GM19043 (cell line): ENCODE data around the gene LAD1.

Source experiments
- ATAC-seq: cut with Tn5 transposase; IDR thresholded peaks from one replicate; pipeline ENCODE4 v1.9.1; 2021; ENCODE audit warnings: low read depth; ENCODE audit not compliant: unreplicated experiment

The LAD1 gene

DNA sequence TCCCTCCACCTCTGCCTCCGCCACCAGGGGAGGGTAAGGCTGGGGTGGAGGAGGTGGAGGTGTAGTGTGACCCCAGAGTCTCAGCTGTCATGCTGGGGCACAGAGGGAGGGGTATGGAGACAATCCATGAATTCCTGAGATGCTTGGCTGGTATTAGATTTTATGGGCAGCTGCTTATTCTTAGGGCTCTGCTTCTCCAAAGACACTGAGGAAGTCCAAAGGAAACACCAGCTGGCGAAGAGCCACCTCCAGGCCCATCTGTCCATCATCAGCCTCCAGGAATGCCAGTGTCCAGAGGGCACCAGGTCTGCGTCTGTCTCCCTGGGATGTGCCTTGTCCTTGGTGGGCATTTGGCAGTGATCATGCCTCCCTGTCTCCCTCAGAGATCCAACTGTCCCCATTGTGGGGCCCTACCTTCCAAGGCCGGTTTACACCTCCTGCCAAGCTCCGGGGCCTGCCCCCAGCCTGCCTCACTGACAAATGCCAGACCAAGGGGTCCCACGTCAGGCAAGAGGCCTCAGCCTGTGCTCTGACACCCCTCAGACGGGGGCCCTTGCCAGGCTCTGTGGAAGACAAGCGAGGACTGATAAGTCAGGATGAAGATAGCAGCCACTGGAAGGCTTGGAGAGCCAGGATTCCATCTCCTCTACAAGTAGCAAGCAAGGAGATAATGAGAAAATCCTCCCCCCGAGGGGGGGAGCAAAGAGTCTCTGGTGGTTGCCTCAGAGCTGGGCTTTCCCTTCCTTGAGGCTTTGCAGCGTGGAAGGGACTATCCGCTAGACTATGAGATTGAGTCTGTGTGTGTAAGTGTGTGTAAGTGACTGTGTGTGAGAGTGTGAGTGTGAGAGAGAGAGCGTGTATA is 20.9 kb upstream of the LAD1 start:
- no peak for ATAC-seq

DNA sequence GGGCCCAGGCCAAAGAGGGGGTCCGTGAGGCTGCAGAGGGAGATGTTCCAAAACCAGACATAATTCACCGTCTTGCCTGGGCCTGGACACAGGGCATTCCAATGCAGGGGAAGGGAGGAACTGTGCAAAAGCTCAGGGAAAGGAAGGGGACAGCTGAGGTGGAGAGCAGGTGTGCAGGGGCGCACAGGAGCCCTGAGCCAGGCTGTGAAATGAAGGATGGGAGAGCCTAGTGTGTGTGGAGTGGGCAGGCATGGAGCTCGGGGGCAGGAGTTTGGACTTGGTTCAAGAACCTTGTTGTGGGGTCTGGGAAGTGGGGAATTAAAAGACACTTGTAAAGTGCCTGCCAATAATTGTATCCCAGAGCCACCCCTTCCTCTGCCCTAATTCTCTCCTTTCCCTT is 20.1 kb upstream of the LAD1 start:
- ATAC-seq = no peak

DNA sequence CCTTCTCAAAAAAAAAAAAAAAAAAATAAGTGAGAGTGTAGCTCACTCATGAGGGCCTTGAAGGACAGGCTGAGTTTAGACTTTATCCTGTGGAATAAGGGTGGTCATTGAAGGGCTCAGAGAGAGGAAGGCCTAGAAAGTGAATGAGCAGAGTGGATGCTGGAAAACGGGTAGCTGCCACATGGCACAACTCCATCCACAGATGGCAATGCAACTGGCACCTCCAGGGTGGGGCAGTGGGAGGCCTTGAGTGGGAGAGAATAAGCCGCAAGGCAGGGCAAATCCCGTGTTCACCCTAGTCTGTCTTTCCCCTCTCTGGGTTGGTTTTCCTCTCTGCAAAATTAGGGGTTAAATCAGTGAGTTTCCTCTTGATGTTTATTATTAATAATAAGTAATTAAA is 19.3 kb upstream of the LAD1 start:
- ATAC-seq = no peak

DNA sequence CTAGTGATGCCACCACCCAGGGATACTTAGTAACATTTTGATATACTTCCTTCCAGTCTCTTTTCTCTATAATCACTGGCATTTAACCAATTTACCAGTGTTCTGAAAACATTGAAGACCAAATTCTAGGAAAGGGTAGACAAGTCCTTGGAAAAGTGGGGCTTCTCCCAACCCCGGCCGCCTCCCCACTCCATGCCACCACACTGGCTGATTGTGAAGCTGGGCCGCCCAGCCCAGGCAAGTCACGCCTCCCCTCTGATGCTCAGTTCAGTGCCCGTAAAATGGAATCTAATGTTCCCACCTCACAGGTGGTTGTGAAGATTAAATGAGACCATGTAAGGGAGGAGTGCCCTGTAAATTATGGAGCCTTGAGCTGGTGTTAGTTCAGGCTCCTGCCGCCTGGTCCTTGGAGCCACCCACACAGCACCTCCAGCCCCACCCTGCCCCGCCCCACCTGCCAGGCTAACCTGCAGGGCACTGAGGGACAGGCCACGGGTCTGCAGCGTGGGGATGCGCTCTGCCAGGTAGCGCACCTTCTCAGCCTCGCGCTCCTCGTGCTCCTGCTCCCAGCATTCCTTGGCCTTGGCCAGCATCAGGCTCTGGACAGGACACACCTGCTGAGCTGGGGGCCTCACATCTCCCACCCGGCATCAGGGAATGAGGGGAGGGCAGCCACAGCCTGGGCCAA is 15.1 kb upstream of the LAD1 start:
- ATAC-seq = no peak

DNA sequence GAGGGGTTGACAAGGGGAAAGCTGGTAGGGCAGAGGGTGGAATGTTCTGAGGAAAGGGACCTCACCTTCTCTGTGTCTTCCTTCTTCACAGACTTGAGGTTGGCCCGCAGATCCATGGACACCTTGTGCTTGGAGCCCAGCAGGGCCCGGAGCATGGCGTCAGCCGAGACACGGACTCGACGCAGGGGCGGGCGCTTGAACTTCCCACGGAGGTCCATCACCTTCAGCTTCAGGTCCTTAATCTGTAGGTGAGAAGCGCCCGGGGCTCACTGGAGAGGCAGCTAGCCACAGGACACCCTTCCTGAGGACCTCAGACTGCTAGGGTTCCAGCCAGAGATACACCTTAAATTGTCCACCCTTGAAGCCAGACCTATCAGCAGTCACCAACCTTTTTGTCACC is 12.2 kb upstream of the LAD1 start:
- ATAC-seq = no peak

DNA sequence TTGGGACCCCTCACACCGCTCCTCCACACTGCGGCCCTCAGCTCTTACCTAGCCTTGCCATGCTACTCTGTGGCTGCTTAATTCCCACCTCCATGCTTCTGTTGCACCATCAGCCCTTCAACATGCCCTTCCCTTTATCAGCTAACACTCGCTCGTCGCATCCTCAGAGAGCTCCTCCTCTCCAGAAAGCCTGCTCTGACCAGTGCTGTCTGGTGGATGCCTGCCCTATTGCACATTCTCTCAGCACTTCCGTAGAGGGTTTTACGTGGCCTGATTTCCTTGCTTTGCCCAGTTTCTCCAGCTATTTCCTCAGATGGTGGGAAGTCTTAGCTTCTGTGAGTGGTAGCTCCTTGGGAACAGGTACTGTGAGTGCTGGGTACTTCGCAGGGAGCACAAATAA is 10.3 kb upstream of the LAD1 start:
- ATAC-seq = no peak

DNA sequence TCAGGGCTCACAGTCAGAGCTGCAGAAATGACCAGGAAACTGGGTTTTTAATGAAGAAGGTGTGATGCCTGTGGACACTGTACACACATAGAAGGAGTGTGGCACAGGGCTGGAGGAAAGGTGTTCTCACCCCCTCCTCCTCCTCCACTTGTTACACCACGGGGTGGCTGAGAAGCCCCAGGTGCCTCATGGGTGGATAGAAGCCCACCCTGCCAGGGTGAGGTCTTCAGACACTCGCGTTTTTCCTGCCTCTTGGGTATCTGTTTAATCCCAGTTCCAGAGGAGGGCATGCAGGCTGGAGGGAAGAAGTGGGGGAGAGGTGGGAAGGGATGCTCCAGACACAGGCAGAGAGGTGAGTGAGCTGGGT is 9.7 kb upstream of the LAD1 start:
- ATAC-seq = no peak

DNA sequence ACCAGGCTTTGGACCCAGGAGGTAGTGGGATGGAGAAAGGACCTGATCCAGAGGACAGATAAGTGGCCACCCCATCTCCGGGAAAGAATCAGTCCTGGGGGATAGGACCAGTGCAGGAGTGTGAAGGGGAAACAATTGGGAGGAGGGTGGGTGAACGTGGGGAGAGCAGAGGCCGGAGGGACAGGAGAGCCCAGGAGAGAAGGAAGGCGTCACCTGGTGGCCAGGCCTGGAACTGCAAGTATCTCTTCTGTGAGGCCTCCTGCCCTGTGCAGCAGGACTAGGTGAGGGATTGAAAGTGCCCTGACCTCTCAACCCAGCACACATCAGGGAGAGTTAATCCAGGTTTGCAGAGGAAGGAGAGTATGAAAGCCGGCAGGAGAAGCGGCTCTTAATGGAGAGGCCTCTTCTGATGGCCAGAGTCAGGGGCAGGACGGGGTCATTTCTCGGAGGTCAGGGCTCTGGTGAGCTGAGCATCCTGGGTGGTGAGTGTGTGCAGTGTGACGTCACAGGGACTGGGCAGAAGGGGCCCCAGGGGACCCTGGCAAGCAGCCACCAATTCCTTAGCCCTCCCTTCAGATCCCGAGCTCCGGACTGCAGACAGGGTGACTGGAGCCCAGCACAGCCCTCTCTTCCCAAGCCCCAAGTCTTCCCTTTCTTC is 9.2 kb upstream of the LAD1 start:
- no peak for ATAC-seq

DNA sequence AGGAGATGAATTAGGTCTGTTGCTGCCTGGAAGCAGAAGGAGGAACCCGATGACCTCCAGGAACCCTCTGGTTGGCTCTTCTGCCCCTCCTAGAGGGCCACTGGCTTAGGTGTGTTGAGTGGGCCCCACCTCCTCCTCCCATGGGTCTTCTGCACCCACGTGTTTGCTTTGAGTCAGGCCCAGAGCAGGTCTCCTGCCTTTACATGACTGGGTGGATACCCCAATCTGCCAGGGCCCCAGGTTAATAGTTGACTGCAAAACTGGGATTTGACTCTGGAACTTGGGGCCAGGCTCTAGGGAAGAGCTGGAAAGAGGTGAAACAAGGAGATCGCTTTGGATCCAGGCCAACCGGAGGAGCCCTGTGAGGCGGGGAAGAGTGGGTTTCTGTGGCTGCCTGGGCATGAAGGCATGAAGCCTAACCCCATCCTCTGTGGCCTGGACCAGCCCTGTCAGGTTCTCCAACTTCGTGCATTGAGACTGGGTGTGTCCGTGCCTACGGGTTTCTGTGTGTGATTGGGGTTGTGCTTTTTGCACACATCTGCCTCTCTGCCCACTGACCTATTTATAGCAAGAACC is 7.8 kb upstream of the LAD1 start:
- no peak for ATAC-seq

DNA sequence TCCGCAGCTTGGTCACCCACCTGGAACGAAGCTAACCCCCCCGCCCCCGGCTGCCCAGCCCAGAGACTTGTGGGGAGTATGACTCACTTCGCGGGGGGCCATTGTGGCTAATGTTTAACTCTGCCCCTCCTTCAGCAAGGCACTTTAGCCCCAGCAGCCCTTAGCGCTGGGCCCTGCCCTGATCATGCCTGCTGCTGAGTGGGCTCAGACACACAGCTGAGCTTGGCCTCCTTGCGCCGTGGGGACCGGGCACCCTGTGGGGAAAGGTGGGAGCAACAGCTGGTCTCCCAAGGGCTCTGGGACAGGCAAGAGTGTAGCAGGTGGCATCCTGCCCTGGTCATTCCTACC is 6.3 kb upstream of the LAD1 start:
- ATAC-seq = peak; percentile 59

DNA sequence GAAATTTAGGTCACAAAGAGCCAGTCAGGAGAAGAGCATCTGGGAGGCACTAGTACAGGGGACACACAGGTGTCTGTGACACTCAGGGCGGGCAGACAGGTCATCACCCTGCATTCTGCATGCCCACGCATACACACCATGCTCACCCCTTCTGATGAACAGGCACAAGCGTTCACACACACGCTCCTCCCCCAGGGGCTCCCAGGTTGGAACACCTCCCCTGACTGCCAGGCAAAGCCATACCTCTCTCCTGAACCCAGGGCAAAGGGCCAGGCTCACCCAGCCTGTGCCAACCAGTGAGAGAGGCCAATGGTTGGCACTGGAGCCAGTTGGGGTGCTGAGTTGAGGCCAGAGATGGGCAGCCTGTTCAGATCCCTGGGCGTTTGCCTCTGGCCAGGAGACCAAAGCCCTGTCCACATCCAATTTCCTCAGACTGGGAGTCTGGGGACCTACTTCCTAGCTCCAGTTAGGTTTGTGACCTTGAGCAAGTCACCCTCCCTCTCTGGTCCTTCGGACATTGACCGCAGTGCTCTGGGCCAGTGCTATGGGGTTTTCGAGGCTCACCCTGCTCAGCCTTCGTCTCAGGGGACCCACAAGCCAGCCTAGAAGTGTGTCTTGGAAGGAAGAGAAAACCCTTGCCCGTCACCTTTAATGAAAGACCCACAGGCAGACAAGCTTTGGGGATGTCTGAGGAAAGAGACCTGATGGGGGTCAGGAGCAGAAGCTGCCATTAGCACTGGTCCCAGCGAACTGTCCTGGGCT is 5.8 kb upstream of the LAD1 start:
- no peak for ATAC-seq

DNA sequence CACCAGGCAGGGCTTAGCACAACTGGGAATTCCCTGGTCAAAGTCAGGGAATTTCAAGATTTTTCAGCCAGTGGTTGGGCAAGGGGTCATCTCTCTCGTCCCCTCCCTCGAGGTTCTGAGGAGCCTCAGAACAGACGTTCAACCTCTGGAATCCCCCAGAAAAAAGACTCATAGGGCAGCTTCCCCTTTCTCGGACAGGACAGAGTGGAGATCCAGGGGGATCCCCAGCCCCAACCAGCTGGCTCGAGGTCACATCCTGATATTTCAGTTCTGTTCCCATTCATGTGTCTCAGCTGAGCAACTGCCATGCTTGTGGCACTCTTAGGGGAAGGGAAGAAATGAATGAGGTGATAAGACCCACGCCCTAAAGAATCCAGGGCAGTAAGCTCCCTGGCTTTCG is 4.9 kb upstream of the LAD1 start:
- no peak for ATAC-seq

DNA sequence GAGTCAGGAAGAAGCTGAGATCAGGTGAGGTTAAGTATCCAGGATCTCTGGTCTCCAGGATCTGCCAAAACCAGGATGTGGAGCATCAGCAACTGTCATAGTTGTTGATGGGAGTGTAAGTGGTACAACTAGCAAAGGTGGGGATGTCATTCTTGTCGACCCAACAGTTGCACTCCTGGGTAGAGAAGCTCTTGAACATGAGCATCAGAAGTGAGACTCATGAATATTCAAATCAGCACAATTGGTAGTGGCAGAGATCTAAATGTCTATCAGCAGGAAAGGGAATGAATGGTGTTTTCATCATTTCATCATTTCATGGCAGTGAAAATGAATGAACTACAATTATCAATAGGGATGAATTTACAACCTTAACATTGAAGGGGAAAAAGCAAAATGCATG is 4.2 kb upstream of the LAD1 start:
- ATAC-seq = no peak

DNA sequence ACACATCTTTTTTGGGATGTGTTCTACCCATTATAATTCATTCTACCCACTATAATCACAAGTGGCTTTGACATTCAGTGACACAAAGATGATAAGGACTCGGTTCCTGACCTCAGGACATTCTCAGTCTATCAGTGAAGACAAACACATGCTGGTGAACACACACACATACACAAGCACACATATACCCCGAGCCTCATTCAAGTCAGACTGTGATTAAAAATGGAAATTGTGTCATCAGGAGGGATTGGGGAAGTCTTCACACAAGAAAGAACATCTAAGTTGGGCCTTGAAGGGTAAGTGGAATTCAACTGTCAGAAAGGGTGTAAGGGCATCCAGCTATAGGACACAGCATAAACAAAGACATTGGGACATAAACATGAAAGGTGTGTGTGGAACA is 2.6 kb upstream of the LAD1 start:
- no peak for ATAC-seq

DNA sequence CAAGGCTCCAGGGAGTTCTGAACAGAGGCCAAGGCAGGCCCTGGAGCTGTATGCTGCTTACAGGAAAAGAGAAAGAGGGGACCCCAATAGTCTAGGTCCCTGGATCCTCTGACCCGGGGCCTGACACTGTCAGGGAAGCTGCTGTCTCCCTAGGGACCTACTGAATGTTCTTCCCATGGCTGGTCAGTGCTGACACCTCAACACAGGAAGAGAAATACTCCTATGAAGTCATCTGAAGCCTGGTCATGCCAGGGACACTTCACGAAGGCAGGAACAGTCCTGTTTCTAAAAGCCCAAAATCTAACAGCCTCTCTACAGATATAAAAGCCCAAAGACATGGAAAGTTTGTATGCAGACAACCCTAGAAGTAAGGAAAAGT is 1.7 kb upstream of the LAD1 start:
- no peak for ATAC-seq

DNA sequence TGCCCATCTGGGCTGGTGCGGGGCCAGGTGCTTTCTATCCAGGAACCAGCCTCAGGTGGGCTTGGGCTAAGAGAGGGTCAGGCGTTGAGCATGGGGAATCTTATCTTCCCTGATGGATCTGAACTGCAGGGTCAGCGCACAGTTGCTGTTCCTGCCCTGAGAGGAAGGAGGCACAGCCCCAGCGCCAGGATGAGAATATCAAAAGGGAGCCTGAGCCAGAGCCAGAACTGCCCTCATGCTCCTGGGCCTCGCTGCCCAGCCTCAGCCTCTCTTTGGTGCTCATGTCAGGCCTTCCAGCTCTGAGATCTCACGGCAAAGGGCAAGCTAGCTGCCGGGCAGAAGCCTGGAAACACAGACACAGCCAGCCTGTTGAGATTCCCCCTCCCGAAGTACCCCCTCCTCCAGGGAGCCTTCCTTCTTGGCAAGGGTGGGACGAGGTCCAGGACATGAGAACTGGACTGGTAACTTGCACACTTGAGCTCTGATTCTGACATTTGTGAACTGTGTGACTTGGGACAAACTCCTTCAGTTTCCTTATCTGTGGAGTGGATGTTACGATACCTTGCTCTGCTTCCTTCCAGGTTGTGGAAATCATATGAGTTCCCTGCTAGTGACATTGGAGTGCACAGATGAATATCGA is 1.2 kb upstream of the LAD1 start:
- no peak for ATAC-seq

DNA sequence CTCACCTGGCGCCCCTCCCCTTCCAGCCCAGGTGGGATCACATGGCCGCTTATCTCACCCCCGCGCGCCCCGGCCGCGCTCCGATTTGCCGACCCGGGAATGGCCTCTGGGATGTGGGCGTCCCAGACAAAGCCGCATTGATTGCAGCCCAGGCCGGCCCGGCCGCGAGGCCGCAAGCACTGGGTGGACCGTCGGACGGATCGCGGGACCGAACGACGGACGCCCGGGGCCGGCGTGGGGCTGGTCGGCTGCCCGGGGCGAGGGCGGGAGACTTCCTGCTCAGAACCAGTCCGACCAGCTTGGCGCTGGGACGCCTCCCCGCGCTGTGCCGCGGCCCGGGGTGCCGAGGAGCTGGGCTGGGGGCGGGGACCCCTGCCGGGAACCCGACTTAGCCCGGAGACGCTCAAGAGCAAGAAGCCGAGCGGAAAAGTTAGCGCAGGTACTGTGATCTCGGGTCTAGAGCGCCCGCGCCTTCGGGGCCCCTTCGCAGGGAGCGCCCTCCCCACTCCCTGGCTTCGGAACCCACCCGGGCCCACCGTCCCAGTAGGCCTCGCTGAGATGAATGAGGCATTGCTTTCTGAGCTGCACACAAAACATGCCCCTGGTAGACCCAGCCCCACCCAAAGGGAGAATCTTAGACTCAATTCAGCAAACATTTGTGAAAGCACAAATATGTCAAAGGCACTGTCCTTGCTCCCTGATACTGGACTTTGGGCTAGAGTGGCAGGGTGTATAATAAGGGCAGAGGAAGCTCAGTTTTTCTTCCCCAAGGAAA is 415 bp upstream of the LAD1 start:
- ATAC-seq = no peak

DNA sequence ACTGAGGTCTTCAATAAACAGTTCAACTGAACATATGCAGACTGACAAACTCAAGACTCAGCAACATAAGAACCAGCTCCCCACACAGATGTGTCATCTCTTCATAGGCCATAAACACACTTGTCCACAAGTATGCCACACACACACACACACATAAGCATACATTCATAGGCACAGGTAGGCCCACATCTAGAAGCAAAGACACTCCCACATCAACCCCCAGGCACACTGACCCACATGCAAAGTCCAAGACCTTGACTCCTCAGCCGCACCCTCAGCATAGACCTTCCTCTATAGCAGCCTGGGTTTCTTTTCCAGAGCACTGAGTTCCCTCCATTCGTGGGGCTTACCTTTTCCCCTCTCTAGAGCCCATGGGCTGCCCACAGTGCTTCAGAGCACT is 1.4 kb downstream of the LAD1 start:
- no peak for ATAC-seq

DNA sequence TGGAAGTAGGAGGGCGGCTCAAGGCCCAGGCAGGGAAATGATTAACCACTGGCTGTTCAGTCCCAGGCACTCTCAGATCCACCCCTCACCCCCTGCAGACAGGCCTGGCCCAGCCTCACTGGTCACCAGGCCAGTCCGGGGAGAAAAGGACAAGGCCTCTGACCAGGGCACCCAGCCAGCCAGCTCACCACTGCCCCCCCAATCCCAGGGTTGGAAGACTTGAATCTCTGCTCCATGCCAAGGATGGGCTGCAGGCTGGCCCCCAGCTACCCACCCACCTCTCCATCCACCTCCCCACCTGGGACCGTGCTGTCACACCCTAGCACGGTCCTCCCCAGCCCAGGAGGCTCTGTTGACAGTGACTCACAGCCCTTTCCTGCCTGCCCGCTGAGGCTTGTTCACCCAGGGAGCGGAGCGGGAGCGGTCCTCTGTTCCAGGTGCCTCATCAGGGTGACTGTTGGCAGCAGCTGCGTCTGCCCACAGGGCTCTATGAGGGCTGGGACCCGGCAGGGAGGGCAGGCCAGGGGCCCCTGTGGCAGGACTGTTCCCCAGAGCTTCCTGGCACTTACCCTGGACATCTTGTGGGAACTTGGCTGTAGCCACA is 2.2 kb downstream of the LAD1 start:
- ATAC-seq = no peak
